Activated CD4-positive, CD25-positive, alpha-beta regulatory T cell treated with anti-CD3 and anti-CD28 coated beads, Interleukin-2, amount 50 U/mL, for 24 hours (primary cell): Measurements from ENCODE around the gene ABHD2.
"Not testable (repeated sequence)": the region's sequence is repeated elsewhere in the genome, so short reads cannot be mapped to it uniquely, and the experiment has no call there.

ENCODE experiments used
- ATAC-seq, 2 donors: fragments of 150-1000 bp; cut with Tn5 transposase; one replicate each; pipeline ENCODE4 v1.10.0; 2021; ENCODE audit warnings: mild to moderate bottlenecking in 1 of 2, moderate library complexity in 1 of 2

Gene ABHD2

GRCh38 chr15:89101302-89102193, 13.3 kb downstream of the ABHD2 start:
- peak; percentile 60 to 77 for ATAC-seq

- no peak for ATAC-seq
Measured at GRCh38 chr15:89103481-89104171, 15.4 kb downstream of the ABHD2 start.

GRCh38 chr15:89104172-89104564, 15.9 kb downstream of the ABHD2 start:
- no peak for ATAC-seq

- ATAC-seq: no peak
Measured at GRCh38 chr15:89105147-89105546, 16.9 kb downstream of the ABHD2 start.

- ATAC-seq: no peak
Measured at GRCh38 chr15:89106200-89106599, 17.9 kb downstream of the ABHD2 start.

GRCh38 chr15:89107984-89108383, 19.7 kb downstream of the ABHD2 start:
- ATAC-seq: no peak

- no peak for ATAC-seq
Measured at GRCh38 chr15:89108835-89109234, 20.6 kb downstream of the ABHD2 start.

GRCh38 chr15:89109238-89109637, 21.0 kb downstream of the ABHD2 start:
- ATAC-seq: no peak

- no peak for ATAC-seq
Measured at GRCh38 chr15:89110060-89110459, 21.8 kb downstream of the ABHD2 start.

- no peak for ATAC-seq
Measured at GRCh38 chr15:89111352-89111751, 23.1 kb downstream of the ABHD2 start.

GRCh38 chr15:89111961-89112340, 23.7 kb downstream of the ABHD2 start:
- ATAC-seq: no peak

GRCh38 chr15:89112341-89112971, 24.2 kb downstream of the ABHD2 start:
- peak; percentile 48 to 49 for ATAC-seq

GRCh38 chr15:89113296-89114024, 25.2 kb downstream of the ABHD2 start:
- no peak for ATAC-seq

- ATAC-seq: no peak
Measured at GRCh38 chr15:89114990-89115389, 26.7 kb downstream of the ABHD2 start.

GRCh38 chr15:89115547-89115946, 27.3 kb downstream of the ABHD2 start:
- no peak for ATAC-seq

- no peak for ATAC-seq
Measured at GRCh38 chr15:89116404-89116803, 28.1 kb downstream of the ABHD2 start.

GRCh38 chr15:89117790-89118189, 29.5 kb downstream of the ABHD2 start:
- ATAC-seq: no peak

GRCh38 chr15:89118481-89118989, 30.3 kb downstream of the ABHD2 start:
- ATAC-seq: no peak

- ATAC-seq: peak in 1 of 2 donors; percentile 48
Measured at GRCh38 chr15:89119489-89120478, 31.5 kb downstream of the ABHD2 start.

- ATAC-seq: not testable (repeated sequence)
Measured at GRCh38 chr15:89120479-89121000, 32.3 kb downstream of the ABHD2 start.

GRCh38 chr15:89121414-89121813, 33.2 kb downstream of the ABHD2 start:
- no peak for ATAC-seq
